HG03025 (cell line): Measurements from ENCODE around the gene TFEC.
"Not testable (repeated sequence)": the region's sequence is repeated elsewhere in the genome, so short reads cannot be mapped to it uniquely, and the experiment has no call there.

ENCODE experiments used
- ATAC-seq: cut with Tn5 transposase; IDR thresholded peaks from one replicate; pipeline ENCODE4 v1.9.1; 2021; ENCODE audit warnings: mild to moderate bottlenecking, moderate library complexity; ENCODE audit not compliant: unreplicated experiment, low FRiP score

TFEC gene, protein sequence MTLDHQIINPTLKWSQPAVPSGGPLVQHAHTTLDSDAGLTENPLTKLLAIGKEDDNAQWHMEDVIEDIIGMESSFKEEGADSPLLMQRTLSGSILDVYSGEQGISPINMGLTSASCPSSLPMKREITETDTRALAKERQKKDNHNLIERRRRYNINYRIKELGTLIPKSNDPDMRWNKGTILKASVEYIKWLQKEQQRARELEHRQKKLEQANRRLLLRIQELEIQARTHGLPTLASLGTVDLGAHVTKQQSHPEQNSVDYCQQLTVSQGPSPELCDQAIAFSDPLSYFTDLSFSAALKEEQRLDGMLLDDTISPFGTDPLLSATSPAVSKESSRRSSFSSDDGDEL

DNA sequence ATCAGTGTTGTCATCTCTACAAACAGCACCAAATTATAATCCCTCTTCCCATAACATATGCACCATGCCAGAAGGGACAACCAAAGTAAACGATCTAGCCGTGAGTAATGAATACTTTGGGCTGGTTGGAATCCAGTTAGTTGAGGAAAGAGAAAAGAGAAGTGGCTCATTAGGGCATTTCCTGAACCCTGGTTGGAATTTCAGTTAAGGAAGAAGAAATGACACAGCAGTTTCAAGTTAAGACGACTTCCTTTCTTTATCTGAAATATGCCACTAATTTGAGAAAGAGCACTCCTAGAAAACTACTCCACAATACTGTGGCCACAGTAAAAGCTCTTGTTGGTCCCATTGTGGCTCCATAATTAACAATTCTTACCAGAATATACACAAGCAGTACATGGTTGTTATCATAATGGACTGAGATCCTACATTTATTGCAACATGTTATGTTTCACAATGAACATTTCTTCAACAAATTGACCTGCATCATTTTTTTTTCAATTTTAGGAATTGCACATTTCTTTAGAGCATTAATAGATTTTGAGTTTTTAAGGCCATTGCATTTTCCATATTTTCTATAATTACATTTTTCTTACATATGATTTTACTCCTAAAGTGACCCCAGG is at the start of gene TFEC:
TFEC (minus strand) TSS at position 113 of the 626 bp plus-strand sequence. CDS start 46,322 bp downstream, outside the sequence.
- no peak for ATAC-seq

DNA sequence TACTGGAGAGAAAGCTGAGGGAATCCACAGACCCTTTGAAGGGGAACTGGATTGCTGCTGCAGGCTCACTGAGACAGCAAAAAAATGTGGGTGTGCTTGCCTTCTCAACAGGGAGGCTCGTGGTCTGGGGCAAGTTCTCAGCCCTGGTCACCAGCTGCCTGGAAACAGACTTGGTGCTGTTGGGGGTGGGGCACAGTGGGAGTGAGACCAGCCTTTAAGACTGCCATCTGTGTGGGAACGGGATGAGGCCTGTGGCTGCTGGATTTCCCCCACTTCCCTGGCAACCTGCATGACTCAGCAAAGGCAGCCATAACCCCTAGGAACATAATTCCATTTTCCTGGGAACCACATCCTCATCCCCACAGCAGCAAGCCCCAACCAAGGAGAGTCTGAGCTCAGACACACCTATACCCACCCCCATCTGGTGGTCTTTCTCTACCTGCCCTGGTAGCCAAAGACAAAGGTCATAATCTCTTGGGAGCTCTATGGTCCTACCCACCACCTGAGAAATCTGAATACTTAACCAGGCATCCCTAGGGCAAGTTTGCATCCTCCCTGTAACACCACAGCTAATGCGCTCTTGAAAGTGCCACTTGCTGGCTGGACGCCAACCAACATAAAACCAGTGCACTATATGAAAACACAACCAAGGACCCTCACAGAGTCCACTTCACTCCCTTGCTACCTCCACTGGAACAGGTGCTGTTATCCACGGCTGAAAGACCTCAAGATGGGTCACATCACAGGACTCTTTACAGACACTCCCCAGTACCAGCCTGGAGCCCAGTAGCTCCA is 45.0 kb upstream of the TFEC start:
- ATAC-seq = no peak

DNA sequence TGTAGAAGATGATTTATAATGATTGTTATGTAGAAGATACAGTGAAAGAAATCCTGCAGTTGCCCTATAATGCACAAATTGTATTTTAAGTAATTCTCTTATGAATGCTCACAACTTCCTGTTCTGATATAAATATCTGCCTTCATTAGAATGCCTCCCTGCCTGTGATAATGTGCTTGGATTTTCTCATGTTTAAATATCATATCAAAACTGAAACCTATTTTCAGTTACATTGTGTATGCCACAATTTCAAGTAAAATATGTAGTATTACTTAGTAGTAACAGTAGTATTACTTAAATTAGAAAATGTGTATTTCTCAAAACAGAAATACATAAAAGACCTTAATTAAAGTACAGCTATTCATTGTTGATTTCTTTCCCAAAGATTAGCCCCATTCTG is 41.1 kb upstream of the TFEC start:
- ATAC-seq = no peak

DNA sequence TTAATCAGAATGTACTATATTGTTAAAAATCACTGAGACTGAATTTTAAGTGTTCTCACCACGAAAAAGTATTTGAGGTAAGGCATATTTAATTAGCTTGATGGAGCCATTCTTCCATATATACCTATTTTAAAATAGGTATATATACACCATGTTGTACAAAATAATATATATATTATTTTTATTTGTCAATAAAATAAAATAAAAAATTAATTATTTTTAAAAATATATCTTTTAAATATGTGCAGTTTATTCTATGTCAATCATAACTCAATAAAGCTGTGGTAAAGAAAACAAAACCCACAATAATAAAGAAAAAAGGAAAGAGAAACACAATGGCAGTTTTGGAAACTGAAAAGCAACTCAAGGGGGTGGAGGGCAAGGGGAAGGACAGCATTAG is 33.6 kb upstream of the TFEC start:
- ATAC-seq = no peak

DNA sequence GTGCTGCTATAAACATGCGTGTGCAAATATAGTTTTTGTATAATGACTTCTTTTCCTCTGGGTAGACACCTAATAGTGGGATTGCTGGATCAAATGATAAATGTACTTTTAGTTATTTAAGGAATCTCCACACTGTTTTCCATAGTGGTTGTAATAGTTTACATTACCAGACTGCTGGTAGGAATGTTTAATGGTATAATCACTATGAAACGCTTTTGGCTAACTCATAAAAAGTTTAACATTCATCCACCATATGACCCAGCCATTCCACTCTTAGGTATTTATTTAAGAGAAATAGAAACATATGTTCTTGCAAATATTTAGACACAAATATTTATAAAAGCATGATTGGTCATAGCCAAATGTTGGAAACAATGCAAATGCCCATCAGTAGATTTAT is 32.1 kb upstream of the TFEC start:
- ATAC-seq = no peak

DNA sequence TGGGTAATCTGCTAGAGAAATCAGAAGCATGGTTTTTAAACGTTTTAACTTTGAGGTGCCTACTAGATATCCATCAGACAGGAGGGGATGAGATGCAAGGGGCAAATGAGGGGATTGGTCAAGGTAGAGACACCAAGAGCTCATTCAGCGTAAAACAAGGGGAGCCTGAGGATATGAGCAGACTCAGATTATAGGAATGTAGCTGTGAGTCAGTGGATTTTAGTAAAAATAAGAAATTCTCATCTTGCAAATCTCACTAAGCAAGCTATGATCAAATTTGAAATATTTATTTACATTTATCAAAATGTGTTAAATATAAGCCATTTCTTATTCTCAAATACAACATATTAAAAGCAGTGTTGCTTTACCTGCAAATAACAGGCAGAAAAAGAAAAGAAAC is 21.4 kb upstream of the TFEC start:
- no peak for ATAC-seq

DNA sequence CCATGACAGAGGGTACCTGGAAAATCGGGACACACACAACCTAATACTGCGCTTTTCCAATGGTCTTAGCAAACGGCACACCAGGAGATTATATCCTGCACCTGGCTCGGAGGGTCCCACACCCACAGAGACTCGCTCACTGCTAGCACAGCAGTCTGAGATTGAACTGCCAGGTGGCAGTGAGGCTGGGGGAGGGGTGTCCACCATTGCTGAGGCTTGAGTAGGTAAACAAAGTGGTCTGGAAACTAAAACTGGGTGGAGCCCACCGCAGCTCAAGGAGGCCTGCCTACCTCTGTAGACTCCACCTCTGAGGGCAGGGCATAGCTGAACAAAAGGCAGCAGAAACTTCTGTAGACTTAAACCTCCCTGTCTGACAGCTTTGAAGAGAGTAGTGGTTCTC is 16.7 kb upstream of the TFEC start:
- not testable (repeated sequence) for ATAC-seq

DNA sequence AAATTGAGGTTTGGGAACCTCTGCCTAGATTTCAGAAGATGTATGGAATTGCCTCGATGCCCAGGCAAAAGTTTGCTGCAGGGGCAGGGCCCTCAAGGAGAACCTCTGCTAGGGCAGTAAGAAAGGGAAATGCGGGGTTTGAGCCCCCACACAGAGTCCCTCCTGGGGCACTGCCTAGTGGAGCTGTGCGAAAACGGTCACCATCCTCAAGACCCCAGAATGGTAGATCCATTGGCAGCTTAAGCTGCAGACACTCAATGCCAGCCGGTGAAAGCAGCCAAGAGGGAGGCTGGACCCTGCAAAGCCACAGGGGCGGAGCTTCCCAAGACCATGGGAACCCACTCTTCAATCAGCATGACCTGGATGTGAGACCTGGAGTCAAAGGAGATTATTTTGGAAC is 15.0 kb upstream of the TFEC start:
- no peak for ATAC-seq

DNA sequence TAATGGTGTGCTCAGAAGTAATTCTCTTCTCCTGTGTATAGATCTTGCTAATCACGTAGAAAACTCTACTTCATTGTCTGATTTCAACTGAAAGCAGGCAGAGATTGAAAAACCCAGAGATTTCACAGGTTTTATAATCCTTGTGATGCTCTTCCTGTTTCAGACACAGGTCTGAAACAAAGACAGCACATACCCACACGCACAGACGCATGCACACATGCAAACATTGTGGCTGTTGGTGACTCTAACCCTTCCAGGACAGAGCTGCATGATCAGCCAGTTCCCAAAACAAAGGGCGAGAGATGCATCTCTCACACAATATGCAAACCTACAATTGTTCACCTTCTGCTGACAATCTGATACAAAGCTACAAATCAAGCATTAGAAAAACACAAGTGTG is 11.1 kb upstream of the TFEC start:
- peak; percentile 98 for ATAC-seq

DNA sequence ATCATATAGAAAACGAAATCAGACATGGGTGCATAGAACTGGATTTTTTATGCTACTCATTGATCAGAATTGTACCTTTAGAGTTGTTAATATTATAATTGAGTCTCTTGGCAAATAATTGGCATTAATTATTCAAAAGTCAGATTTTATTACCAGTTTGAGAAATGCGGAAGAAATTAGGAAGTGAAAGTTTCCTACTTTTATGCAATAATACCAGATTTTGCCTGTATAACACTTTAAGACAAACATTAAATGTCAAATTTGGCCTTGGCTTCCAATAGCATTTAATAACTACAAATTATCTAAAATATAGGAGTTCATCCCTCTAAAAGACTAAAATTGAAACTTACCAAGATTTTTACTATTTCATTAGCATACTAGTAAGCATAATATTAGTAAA is 6.8 kb upstream of the TFEC start:
- no peak for ATAC-seq

DNA sequence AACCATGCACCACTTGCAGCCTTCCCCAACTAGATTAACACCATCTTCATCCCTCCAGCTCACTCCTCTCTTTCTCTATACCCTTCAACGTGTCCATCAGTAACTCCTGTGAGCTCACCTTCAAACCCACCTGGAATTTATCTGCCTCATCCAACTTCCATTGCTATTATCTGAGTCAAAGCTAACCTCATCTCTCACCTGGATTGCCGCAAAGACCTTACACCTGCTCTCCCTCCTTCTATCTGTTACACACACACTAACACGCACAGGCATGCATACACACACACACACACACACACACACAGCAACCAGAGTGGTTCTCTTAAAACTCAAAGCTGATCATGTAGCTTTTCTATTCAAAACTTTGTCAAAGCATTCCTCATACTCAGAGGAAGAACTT is 3.8 kb upstream of the TFEC start:
- ATAC-seq = no peak

DNA sequence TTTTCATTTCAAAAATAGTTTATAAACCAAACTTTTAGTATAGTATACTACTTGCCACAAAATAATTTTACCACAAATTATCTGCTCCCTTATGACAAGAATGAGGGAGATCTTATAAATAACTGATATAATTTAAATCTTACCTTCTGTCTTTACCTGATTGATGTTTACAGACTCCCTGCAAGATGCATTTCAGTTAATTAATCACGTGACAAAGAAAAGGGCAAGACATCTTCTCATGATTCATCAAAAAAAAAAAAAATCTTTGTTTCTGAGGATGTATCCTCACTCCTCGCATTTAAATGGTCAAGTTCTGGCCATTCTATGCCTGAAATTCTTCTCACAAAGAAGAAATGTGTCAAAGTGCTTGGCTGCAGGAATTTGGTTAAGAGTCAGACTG is 2.3 kb upstream of the TFEC start:
- ATAC-seq = no peak

DNA sequence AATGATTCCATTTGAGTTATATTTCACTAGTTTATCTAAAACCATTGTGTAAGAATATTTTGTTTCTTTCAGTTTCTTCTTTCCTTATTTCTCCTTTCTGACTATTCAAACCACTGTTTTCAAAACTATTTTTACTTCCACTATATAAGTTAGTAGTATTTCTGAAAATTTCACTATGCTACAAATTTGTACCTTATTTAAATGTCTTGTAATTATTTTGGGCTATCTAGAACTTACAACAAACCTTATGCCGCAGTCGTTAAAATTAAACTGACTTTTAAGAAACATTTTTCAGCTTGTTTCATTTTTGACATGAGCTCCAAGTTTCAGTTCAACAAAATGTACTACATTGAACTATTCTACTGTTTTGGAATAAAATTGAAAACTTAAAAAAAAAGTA is 1.8 kb downstream of the TFEC start:
- peak; percentile 91 for ATAC-seq

DNA sequence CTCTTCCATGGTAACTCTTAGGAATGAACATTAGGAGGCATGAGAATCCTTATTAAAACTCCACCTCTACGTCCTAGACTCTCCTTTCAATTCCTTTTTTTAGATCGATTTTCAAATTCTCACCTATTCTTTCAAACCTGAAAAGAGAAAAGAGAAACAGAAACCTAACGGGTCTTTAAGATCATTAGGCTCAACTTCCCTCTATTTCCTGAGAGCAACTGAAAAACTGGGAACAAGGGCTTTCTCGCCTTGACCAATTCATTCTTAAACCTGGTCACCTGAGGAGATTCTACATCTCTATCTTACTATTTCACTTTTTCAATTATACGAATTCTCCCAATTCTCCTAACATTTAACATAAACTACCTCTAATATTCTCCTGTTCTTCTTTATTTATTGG is 2.8 kb downstream of the TFEC start:
- no peak for ATAC-seq

DNA sequence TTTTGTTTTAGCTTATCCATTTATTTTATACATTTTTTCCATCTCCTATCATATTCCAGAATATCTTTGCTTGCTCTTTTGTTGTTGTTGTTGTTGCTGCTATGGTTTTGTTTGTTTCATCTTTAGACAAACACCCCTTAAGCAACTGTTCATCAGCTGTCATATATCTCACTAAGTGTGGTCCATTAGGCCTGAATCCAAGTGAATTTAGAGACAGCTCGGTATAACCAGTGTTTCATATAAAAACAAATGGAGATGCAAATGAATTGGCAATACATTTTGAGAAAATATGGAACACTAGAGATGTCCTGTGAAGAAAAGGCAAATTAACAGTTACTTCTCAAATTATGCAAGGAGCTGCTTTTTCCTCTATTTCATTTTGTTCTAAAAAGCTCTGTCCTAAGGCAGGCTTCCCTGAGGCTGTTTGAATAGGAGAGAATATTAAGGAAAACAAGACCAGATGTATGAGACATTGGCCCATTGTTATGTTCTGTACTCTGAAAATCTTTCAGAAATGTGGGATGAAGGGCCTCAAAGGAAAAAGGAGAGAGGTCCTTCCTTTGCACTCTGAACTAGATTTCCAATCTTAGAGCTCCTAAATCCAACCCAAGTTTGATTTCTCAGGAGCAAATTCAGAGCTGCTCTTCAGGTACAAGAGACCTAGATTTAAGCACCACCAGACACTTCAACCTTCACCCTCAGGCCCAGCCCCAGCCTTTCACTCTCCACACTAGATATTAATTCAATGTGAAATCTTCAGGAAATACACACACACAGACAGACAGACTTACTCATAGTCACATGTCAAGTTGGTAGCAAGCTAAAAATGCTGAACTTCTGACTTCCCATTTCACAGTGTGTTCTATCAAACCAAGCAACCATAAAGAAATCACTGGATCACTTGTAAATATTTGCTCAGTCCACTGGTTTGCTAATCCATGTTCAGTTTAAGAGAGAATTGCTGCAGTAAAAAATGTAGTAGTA is 5.4 kb downstream of the TFEC start:
- ATAC-seq = no peak

DNA sequence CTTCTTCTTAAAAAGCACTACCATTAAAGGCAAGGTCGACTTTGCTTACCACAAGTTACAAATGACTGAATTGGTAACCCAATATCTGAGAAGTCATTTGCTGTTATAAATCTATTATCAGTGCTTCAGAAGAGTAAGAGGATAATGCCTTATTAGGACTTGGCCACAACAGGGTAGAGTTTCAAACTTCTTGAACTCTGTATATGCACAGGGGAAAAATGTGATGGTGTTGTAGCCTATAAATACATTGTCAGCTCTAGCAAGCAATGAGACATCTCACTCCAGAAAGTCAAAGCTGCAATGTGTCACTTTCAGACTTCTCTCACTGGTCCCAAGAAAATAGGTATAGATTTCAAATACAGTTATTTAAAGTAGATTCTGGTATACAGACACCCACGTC is 9.3 kb downstream of the TFEC start:
- peak; percentile 89 for ATAC-seq

DNA sequence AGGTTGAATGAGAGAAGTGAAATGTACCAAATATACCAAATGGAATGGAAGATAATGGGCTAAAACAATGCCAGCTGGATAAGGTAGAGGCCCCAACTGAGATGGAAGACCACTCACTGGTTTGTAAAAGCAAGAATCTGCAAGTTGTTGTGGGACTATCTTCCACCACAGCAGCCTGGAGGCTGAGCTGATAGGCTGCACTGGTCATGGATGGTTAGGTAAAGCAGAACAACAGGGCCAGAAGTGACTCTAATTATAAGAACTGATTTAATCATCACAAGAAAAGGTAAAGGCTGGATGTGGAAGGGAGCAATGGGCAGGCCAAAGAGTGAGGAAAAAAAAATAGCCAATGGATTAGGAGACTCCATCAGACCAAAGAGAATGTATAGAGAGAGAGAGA is 11.8 kb downstream of the TFEC start:
- ATAC-seq = no peak

DNA sequence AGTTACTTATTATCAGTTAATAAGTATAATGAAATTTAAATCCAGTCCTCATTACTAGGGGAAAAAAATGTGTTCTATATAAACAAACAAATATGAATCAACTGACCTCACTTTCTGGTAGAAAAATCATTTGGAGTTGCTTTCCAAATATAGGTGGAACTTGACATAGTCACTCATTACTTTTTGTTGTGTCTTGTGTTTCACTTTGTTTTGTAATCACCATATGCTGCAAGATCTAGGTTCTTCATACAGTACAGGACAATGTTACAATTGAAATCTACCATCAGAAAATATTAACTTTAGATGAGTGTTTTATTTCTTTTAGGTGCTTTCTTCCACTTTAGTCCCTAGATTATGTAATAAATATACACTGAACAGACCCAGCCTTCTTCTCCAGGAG is 16.9 kb downstream of the TFEC start:
- ATAC-seq = no peak

DNA sequence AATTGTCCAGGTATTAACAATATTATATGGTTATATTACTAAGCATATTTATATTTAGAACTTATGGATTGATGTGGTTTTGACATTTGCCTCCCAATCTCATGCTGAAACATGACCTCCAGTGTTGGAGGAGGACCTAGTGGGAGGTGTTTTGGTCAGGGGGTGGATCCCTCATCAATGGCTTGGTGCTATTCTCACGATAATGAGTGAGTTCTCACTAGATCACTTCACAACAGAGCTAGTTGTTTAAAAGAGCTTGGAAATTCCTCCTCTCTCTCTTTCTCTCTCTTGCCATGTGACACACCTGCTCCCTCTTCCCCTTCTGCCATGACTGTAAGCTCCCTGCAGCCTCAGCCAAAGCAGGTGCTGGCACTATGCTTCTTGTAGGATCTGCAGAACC is 19.0 kb downstream of the TFEC start:
- ATAC-seq = no peak

DNA sequence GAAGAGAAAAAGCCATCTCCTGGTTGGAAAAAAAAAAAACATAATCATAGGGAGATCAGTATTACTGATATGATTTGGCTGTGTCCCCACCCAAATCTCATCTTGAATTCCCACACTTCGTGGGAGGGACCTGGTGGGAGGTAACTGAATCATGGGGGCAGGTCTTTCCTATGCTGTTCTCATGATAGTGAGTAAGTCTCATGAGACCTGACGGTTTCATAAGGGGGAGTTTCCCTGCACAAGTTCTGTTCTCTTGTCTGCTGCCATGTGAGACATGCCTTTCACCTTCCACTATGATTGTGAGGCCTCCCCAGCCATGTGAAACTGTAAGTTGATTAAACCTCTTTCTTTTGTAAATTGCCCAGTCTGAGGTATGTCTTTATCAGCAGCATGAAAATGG is 25.8 kb downstream of the TFEC start:
- ATAC-seq = not testable (repeated sequence)
